ENCODE measurements around the gene LRRC3C. TPM values are rescaled to one million over a fixed set of nuclear protein-coding genes. Genes with fewer than 3 reads are reported as not detected.

LRRC3C gene
- total RNA-seq, 1 experiment from 2014 or later, result not detected

- no TSS peak for BruUV-seq (replicated peaks)
Measured at GRCh38 chr17:39934324-39934723, 6.8 kb downstream of the LRRC3C start.

GRCh38 chr17:39935909-39936308 lies 8.4 kb downstream of the LRRC3C start:
- Histone ChIP-seq H3K4me3 (ENCODE audit: low read depth, low read length) (no peak overlapping the region), H3K27me3 (replicated peaks; ENCODE audit: control insufficient read depth, insufficient read depth, low read length) (no peaks in the 10 kb centered on the region), H3K4me1 (peaks cover 4% of the 10 kb centered on the region; the same call in 1 of the 2 replicates), H3K36me3 (ENCODE audit: control insufficient read depth, insufficient read depth, low read length) (no peaks in the 10 kb centered on the region), H3K9me3 (no peaks in the 10 kb centered on the region)
- Mint-ChIP-seq H3K9me3 (ENCODE audit: unreplicated experiment) (no peaks in the 10 kb centered on the region), H3K27me3 (ENCODE audit: insufficient read depth, unreplicated experiment) (no peaks in the 10 kb centered on the region), H3K36me3 (ENCODE audit: insufficient read depth, unreplicated experiment) (no peaks in the 10 kb centered on the region), H3K27ac (ENCODE audit: unreplicated experiment) (no peak overlapping the region), H3K4me1 (ENCODE audit: low read depth, unreplicated experiment) (peaks cover 11% of the 10 kb centered on the region), H3K4me3 (ENCODE audit: unreplicated experiment) (no peak overlapping the region)
- ChIA-PET CTCF (no interaction called here), POLR2A (no interaction called here)
- no TSS peak for BruUV-seq (replicated peaks)
- TF ChIP-seq, protein P1, sequence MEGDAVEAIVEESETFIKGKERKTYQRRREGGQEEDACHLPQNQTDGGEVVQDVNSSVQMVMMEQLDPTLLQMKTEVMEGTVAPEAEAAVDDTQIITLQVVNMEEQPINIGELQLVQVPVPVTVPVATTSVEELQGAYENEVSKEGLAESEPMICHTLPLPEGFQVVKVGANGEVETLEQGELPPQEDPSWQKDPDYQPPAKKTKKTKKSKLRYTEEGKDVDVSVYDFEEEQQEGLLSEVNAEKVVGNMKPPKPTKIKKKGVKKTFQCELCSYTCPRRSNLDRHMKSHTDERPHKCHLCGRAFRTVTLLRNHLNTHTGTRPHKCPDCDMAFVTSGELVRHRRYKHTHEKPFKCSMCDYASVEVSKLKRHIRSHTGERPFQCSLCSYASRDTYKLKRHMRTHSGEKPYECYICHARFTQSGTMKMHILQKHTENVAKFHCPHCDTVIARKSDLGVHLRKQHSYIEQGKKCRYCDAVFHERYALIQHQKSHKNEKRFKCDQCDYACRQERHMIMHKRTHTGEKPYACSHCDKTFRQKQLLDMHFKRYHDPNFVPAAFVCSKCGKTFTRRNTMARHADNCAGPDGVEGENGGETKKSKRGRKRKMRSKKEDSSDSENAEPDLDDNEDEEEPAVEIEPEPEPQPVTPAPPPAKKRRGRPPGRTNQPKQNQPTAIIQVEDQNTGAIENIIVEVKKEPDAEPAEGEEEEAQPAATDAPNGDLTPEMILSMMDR (IDR thresholded peaks at IDR 0.05; ENCODE audit: insufficient read depth in 1 of 2, low read depth in 1 of 2, low read length in 1 of 2, severe bottlenecking in 1 of 2, unreplicated experiment in 1 of 2), result no peak
- no peak for DNase-seq
- intact Hi-C loops (cut with micrococcal nuclease; ENCODE audit: unreplicated experiment), result no loop called here

More at GRCh38 chr17:39934324-39934723, 6.8 kb downstream of the LRRC3C start:
- H3K27me3 Mint-ChIP-seq (ENCODE audit: insufficient read depth, unreplicated experiment), result no peaks in the 10 kb centered on the region
- TF ChIP-seq, protein P1 (IDR thresholded peaks at IDR 0.05; ENCODE audit: insufficient read depth in 1 of 2, low read depth in 1 of 2, low read length in 1 of 2, severe bottlenecking in 1 of 2, unreplicated experiment in 1 of 2), result no peak
- peaks cover 18% of the 10 kb centered on the region for H3K4me1 Mint-ChIP-seq (ENCODE audit: low read depth, unreplicated experiment)
- no peak overlapping the region for H3K4me3 Mint-ChIP-seq (ENCODE audit: unreplicated experiment)
- H3K36me3 Mint-ChIP-seq (ENCODE audit: insufficient read depth, unreplicated experiment), result no peaks in the 10 kb centered on the region
- POLR2A ChIA-PET, result interaction anchor here (0.5 kb wide), 2 partner anchors 19 to 129 kb away, joined by 3 to 4 read pairs; partner anchors contain the start of gene THRA
- intact Hi-C loops (cut with micrococcal nuclease; ENCODE audit: unreplicated experiment), result no loop called here
- DNase-seq, result no peak
- Histone ChIP-seq H3K4me1 (peaks cover 9% of the 10 kb centered on the region), H3K4me3 (ENCODE audit: low read depth, low read length) (no peak overlapping the region), H3K36me3 (ENCODE audit: control insufficient read depth, insufficient read depth, low read length) (no peaks in the 10 kb centered on the region), H3K27me3 (replicated peaks; ENCODE audit: control insufficient read depth, insufficient read depth, low read length) (no peaks in the 10 kb centered on the region), H3K9me3 (no peaks in the 10 kb centered on the region)
- CTCF ChIA-PET, result no interaction called here
- no peak overlapping the region for H3K27ac Mint-ChIP-seq (ENCODE audit: unreplicated experiment)
- no peaks in the 10 kb centered on the region for H3K9me3 Mint-ChIP-seq (ENCODE audit: unreplicated experiment)

DNA sequence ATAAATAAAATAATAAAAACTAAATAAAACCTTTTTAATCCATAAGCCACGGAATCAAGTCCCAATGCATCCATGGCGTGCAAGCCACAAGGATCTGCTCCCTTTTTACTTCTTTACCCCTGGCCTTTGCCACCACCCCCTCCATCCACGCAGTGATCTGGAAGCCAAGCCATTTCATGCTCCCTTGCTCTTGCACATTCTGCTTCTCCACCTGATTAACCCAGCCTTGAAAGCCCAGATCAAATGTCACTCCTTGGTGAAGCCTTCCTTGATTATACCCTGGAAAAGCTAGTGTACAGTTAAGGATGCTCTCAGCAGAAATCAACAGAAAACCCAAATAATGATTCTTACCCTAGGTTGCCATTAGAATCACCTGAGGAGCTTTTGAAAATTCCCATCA lies 9.9 kb downstream of the LRRC3C start:
- Mint-ChIP-seq H3K36me3 (ENCODE audit: insufficient read depth, unreplicated experiment) (no peaks in the 10 kb centered on the region), H3K27ac (ENCODE audit: unreplicated experiment) (no peak overlapping the region), H3K4me1 (ENCODE audit: low read depth, unreplicated experiment) (peaks cover 11% of the 10 kb centered on the region), H3K4me3 (ENCODE audit: unreplicated experiment) (no peak overlapping the region), H3K27me3 (ENCODE audit: insufficient read depth, unreplicated experiment) (no peaks in the 10 kb centered on the region), H3K9me3 (ENCODE audit: unreplicated experiment) (no peaks in the 10 kb centered on the region)
- TF ChIP-seq, protein P1 (IDR thresholded peaks at IDR 0.05; ENCODE audit: insufficient read depth in 1 of 2, low read depth in 1 of 2, low read length in 1 of 2, severe bottlenecking in 1 of 2, unreplicated experiment in 1 of 2), result no peak
- BruUV-seq (replicated peaks), result no TSS peak
- intact Hi-C loops (cut with micrococcal nuclease; ENCODE audit: unreplicated experiment), result no loop called here
- H3K4me3 ChIP-seq (ENCODE audit: low read depth, low read length), result no peak overlapping the region
- no peaks in the 10 kb centered on the region for H3K36me3 ChIP-seq (ENCODE audit: control insufficient read depth, insufficient read depth, low read length)
- no peaks in the 10 kb centered on the region for H3K27me3 ChIP-seq (replicated peaks; ENCODE audit: control insufficient read depth, insufficient read depth, low read length)
- peaks cover 4% of the 10 kb centered on the region; the same call in 1 of the 2 replicates for H3K4me1 ChIP-seq
- CTCF ChIA-PET, result interaction anchor here (0.6 kb wide), 1 partner anchor 397 kb away, joined by 3 read pairs; no protein-coding TSS in a partner anchor
- DNase-seq, result no peak
- POLR2A ChIA-PET, result interaction anchor here (0.5 kb wide), 1 partner anchor 16 kb away, joined by 4 read pairs; no protein-coding TSS in a partner anchor
- no peaks in the 10 kb centered on the region for H3K9me3 ChIP-seq

Measured in Caco-2 (cell line).